ENCODE measurements around the gene PINLYP.
"Not testable (repeated sequence)": the region's sequence is repeated elsewhere in the genome, so short reads cannot be mapped to it uniquely, and the experiment has no call there.

The PINLYP gene

DNA sequence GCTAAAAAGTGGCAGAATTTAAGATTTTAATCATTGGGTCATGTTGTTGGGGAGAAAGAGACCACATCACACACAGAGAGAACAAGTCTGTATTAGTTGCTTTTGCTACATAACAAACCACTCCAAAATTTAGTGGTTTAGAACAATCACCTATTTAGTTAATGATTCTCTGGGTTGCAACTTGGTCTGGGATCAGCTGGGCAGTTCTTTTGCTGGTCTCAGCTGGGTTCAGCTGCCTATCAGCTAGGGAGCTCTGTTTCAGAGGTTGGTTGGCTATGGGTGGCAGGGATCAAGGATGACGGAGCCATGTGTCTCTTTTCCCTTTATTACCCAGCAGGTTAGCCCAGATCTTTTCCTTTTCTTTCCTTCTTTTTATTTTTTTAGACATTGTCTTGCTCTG lies 8.9 kb downstream of the PINLYP start:
- no peak for DNase-seq

- DNase-seq, result no peak
Measured at GRCh38 chr19:43586346-43586745, 10.7 kb downstream of the PINLYP start.

GRCh38 chr19:43587029-43587428 lies 11.4 kb downstream of the PINLYP start:
- not testable (repeated sequence) for DNase-seq

DNA sequence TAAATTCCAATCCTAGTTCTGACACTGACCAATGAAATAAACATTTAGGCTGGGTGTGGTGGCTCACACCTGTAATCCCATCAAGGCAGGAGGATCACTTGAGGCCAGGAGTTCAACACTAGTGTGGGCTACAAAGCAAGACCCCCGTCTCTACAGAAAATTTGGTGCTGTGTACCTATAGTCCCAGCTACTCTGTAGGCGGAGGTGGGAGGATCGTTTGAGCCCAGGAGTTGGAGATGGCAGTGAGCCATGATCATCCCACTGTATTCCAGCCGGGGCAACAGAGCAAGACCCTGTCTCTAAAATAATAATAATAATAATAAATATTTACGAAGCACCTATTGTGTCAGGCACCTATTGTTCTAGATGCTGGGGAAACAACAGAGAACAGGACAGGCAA lies 13.7 kb downstream of the PINLYP start:
- no peak for DNase-seq

- DNase-seq, result no peak
Measured at GRCh38 chr19:43589678-43590077, 14.1 kb downstream of the PINLYP start.

- DNase-seq, result no peak
Measured at GRCh38 chr19:43591904-43592772, 16.5 kb downstream of the PINLYP start.

DNA sequence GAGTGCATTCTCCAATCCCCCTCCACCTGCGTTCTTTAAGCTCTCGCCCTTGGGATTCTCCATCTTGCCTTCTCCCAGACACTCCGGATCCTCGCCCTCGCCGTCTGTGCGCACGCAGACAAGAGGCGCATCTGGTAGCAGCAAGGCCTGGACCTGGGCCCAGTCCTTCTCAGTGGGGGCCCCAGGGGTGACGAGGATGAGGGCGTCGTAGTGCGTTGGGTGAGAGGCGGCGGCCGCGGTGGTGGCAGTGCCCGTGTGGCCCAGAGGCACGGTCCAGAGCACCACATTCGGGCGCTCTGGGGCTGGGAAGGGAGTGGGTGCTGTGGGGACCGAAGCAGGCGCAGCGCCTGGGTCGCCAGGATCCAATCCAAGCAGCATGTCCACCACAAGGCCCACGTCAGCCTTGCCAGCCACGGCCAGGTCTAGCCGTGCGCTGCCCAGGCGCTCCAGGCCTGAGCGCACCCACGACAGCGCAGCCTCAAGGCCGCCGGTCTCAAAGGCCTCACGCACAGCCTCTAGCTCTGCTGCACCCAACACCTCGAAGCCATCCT lies 17.3 kb downstream of the PINLYP start:
- DNase-seq, result no peak

- no peak for DNase-seq
Measured at GRCh38 chr19:43594081-43594697, 18.6 kb downstream of the PINLYP start.

DNA sequence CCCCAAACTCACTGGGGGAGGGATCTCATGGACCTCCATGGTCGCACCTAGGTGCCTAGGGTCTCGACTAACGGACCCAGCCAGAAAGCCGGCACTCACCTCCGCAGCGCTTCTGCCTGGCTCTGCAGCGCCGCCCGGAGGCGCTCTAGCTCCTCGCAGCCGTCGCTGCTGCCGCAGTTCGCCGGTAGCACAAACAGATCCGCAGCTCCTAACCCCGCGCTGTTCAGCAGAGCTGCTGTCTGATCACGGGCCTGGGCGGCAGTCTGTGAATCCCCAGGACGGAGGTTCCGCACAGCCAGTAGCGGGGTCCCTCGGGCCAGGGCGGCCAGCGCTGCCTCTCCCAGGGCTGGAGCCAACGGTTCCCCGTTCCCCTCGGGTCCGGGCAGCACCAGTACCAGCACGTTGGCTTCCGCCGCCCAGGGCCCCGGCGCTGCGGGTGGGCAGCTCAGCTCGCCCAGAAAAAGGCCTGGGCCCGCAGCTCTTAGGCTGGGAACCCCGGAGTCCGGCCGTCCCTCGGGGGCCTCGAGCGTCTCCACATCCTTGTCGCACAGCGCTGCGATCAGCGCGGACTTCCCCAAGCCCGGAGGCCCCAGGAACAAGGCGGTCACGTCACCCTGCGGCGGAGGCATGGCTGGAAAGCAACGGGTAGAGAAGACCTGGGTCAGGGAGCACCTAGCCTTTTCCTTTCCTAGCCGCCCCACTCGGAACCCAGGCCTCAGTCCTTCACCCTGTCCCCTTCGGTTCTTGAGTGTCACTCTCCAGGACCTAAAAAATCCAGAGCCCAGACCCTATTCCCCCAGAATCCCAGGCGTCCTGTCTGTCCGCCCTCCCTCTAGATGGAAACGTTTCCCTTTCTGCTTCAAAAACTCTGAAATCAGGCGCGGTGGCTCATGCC lies 19.4 kb downstream of the PINLYP start:
- peak; percentile 37 for DNase-seq

- no peak for DNase-seq
Measured at GRCh38 chr19:43595605-43595998, 20.0 kb downstream of the PINLYP start.

DNA sequence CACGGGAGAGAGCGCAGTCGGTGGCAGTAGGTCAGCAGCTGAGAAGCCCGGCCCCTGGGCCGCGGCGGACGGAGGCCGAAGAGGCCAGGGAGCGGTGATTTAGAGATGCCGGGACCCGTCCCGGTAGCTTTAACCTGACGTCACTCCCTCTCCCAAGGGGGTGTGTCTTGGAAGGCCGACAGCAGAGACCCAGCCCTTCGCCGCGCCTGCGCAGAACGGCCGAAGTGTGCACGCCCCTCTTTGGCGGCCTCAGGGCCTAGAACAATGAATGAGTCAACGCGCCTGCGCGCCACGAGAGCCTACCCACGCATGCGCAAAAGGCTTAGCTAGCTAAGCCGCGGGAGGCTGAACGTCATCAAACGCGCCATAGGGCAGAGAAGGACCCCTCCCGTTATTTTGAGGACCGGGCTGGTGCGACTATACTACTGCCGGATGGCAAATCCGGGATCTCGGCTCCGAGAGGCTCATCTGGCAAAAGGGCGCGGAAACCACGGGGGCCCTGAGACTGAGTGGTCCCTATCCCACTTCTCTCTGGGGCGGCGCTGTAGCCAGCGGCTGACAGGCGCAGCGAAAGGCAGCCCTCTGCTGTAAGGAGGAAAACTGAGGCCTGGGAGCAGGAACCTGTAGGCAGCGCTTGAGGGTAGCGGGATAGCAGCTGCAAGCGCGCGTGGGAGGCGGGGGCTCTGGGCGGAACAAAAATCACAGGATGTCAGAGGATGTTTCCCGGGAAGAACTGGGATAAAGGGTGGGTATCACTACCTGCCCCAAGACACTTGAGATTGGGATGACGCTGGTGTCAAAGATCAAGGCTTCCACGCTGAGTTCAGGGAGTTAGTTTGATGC lies 20.6 kb downstream of the PINLYP start, which contains the start of the genes IRGQ and ZNF576:
TSS of gene IRGQ (minus strand) at position 136 of the 843 bp plus-strand sequence. CDS start 796 bp downstream, outside the sequence.
TSS of gene ZNF576 (plus strand) at position 597 of the 843 bp plus-strand sequence. CDS start 514 bp downstream, outside the sequence.
- peak; percentile 95 for DNase-seq

- DNase-seq, result no peak
Measured at GRCh38 chr19:43596842-43597461, 21.4 kb downstream of the PINLYP start.

GRCh38 chr19:43597876-43598275 lies 22.3 kb downstream of the PINLYP start:
- DNase-seq, result no peak

- DNase-seq, result no peak
Measured at GRCh38 chr19:43598445-43599240, 23.0 kb downstream of the PINLYP start.

DNA sequence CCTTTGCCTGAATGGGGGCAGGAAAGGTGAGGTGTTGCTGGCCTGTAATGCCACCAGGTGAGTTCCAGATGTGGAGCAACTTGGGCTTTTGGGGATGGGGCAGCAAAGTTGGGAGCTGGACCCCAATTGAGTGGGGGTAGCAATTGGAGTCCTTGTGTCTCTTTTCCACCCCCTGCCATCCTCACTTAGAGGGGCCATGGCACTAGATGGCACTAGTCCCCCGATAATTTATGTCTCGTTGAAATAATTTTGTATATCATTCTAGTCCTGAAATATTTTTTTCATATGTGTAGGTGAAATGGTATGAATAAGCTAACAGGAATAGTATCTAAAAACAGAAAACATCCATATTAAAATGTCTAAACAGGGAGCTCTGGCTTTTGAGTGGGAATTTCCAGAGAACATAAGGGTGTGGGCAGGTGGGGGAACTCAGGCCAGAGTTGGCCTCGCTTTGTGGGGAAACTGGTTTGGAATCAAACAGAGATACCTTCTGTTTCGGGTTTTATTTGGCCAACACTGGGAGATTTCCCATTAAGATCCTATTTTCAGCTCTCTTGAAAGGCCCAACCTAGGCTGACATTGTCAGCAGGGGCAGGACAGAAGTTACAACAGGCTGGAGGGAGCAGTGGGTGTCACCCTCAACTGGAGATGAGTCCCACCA lies 24.2 kb downstream of the PINLYP start:
- no peak for DNase-seq

DNA sequence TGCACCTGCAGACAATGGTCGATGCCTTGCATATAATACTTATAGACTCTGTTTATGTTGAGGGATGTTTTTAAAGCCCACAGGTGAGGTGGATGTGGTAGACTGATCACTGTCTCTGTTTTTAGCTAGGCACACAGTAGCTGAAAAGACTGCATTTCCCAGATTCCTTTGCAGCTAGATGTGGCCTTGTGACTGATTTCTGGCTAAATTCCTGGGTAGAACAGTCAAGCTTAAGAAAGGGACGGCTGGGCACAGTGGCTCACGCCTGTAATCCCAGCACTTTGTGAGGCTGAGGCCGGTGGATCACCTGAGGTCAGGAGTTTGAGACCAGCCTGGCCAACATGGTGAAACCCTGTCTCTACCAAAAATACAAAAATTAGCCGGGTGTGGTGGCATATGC lies 24.7 kb downstream of the PINLYP start:
- DNase-seq, result not testable (repeated sequence)

GRCh38 chr19:43605875-43606568 lies 30.4 kb downstream of the PINLYP start:
- DNase-seq, result no peak

- DNase-seq, result no peak
Measured at GRCh38 chr19:43606569-43607229, 31.1 kb downstream of the PINLYP start.

All from NCI-H2029 treated with DMSO at 0.1 percent for 48 hours (cell line).